ENCODE measurements around the gene ANKUB1. TPM values are rescaled to one million over a fixed set of nuclear protein-coding genes. Genes with fewer than 3 reads are reported as not detected.

Gene ANKUB1
- total RNA-seq, 1 experiment from 2014 or later: not detected

Small RNAs within 50 kb of the gene (small RNA-seq; reads per million reads assigned to genes)
- not detected for gene RNU6-507P

Other genes with a start within 250 kb of the ANKUB1 start
- gene WWTR1, start 134.5 kb downstream of the ANKUB1 start, total RNA-seq (2014; rRNA removed; shearing (Covaris generic)): 3.2 and 4.2 TPM in 2 replicates
- gene COMMD2, start 40.1 kb downstream of the ANKUB1 start, total RNA-seq (2014; rRNA removed; shearing (Covaris generic)): 28.4 and 30.0 TPM in 2 replicates
- gene RNF13, start 20.7 kb upstream of the ANKUB1 start, total RNA-seq (2014; rRNA removed; shearing (Covaris generic)): 22.4 and 23.6 TPM in 2 replicates
- 96.1 and 103 TPM in 2 replicates for gene PFN2, start 178.3 kb upstream of the ANKUB1 start, total RNA-seq (2014; rRNA removed; shearing (Covaris generic))